GM12878 (cell line): ENCODE data around the gene APOBEC3B.

Source experiments
- CTCF ChIP-seq, 3 experiments: IDR thresholded peaks in 2 of 3; conservative IDR thresholded peaks in 1 of 3; 2 replicates each; pipeline ENCODE4 v1.5.1; 2011; ENCODE audit warnings: low read depth in 3 of 3, low read length in 3 of 3, mild to moderate bottlenecking in 3 of 3, control low read depth in 2 of 3, moderate library complexity in 2 of 3, inconsistent platforms in 1 of 3, mixed read lengths in 1 of 3; ENCODE audit not compliant: control insufficient read depth in 2 of 3, insufficient read depth in 1 of 3; ENCODE audit errors: extremely low read depth in 1 of 3
- EGR1 ChIP-seq, 2 experiments: IDR thresholded peaks; 1 replicate in 1 of 2; 2 replicates in 1 of 2; pipeline ENCODE4 v1.6.1; 2011 to 2012; ENCODE audit warnings: low read depth in 2 of 2, low read length in 2 of 2, borderline replicate concordance in 1 of 2, mild to moderate bottlenecking in 1 of 2, moderate library complexity in 1 of 2
- EZH2 ChIP-seq: IDR thresholded peaks from 2 replicates; pipeline ENCODE4 v1.6.1; 2012; ENCODE audit warnings: low read depth, mild to moderate bottlenecking, control low read depth, inconsistent platforms, low read length, borderline replicate concordance; ENCODE audit not compliant: control insufficient read depth
- FOXM1 ChIP-seq: IDR thresholded peaks from 2 replicates; pipeline ENCODE4 v1.6.1; 2012; ENCODE audit warnings: low read depth, mild to moderate bottlenecking, inconsistent platforms, low read length, moderate library complexity
- HDAC2 ChIP-seq: fragments of 200-600 bp; sonication (generic); IDR thresholded peaks from 2 replicates; pipeline ENCODE4 v1.6.1; 2017
- HDGF ChIP-seq: fragments of 450-650 bp; IDR thresholded peaks from 2 replicates; pipeline ENCODE4 v1.6.1; 2016; ENCODE audit warnings: antibody characterized with exemption
- NR2C1 ChIP-seq: fragments of 450-650 bp; IDR thresholded peaks from 2 replicates; pipeline ENCODE4 v1.6.1; 2017; ENCODE audit warnings: antibody characterized with exemption, mild to moderate bottlenecking, moderate library complexity
- RBBP5 ChIP-seq: fragments of 200-600 bp; sonication (generic); conservative IDR thresholded peaks from 2 replicates; pipeline ENCODE4 v1.6.1; 2016
- RFX5 ChIP-seq: IDR thresholded peaks from 2 replicates; pipeline ENCODE4 v1.6.1; 2011; ENCODE audit warnings: low read depth, low read length, improper control_type of control experiment
- SMC3 ChIP-seq: IDR thresholded peaks from 2 replicates; pipeline ENCODE4 v1.6.1; 2011; ENCODE audit warnings: low read length, improper control_type of control experiment, borderline replicate concordance
- SREBF2 ChIP-seq: IDR thresholded peaks from 2 replicates; pipeline ENCODE4 v1.6.1; 2012; ENCODE audit warnings: mild to moderate bottlenecking, low read length
- TF ChIP-seq, protein P1 (sequence below): IDR thresholded peaks from 2 replicates; pipeline ENCODE4 v1.6.1; 2011; ENCODE audit warnings: low read depth, low read length, improper control_type of control experiment, borderline replicate concordance

DNA sequence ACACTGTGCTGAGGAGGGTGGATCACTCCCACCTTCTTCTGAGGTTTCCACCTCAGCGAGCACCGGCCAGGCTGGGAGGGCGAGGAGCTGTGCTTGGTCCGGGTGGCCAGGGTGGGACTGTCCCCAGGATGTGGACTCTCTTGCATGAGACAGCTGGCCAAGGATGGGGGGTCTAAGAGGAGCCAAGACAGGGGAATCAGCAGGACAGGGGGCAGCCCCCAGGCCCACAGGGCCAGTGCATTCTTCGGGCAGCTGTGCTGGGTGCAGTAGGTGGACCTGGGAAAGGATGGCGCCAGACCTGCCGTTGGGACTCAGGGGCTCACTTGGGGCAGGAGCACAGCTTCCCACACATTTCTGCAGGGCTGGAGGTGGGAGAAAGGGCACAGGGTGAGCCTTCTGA, 15.2 kb upstream of the APOBEC3B start:
- no peak for TF ChIP-seq CTCF (IDR thresholded peaks at IDR 0.05 in 2 of 3, conservative IDR thresholded peaks at IDR 0.05 in 1 of 3; ENCODE audit: control insufficient read depth in 2 of 3, extremely low read depth in 1 of 3, insufficient read depth in 1 of 3, low read depth in 3 of 3, low read length in 3 of 3)
- no peak for TF ChIP-seq SREBF2
- no peak for TF ChIP-seq FOXM1
- TF ChIP-seq NR2C1, result no peak
- no peak for TF ChIP-seq RBBP5
- TF ChIP-seq HDAC2, result no peak
- TF ChIP-seq RFX5, result no peak
- TF ChIP-seq HDGF, result no peak
- TF ChIP-seq, protein P1, sequence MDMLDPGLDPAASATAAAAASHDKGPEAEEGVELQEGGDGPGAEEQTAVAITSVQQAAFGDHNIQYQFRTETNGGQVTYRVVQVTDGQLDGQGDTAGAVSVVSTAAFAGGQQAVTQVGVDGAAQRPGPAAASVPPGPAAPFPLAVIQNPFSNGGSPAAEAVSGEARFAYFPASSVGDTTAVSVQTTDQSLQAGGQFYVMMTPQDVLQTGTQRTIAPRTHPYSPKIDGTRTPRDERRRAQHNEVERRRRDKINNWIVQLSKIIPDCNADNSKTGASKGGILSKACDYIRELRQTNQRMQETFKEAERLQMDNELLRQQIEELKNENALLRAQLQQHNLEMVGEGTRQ, result no peak
- no peak for TF ChIP-seq SMC3
- TF ChIP-seq EZH2, result no peak
- TF ChIP-seq EGR1 (IDR thresholded peaks at IDR 0.05; ENCODE audit: borderline replicate concordance in 1 of 2, low read depth in 2 of 2, low read length in 2 of 2), result no peak
